Airway epithelial cell (primary cell): ENCODE measurements around the gene XIST. TPM values are rescaled to one million over a fixed set of nuclear protein-coding genes. Genes with fewer than 3 reads are reported as not detected.

Experiments
- total RNA-seq: library from RNA; depleted of rRNA; stranded (reverse); fragments of >200 nt; gene quantifications from 2 replicates; pipeline ENCODE4 v1.2.3, GENCODE V29; 2015

The XIST gene
- total RNA-seq, result 17.0 and 26.7 TPM in 2 replicates

GRCh38 chrX:73852467-73852866, at the start of gene XIST:
XIST (minus strand) TSS chrX:73852714.

